Panc1 (cell line): ENCODE data around the gene MAN2A2. TPM values are rescaled to one million over a fixed set of nuclear protein-coding genes. Genes with fewer than 3 reads are reported as not detected.
A peak's percentile ranks its signal among the peaks of the same experiment; 100 is the strongest.
"Not testable (repeated sequence)": the region's sequence is repeated elsewhere in the genome, so short reads cannot be mapped to it uniquely, and the experiment has no call there.

Source experiments
- ATAC-seq: fragments of 200-7000 bp; cut with Tn5 transposase; 2 replicates; pipeline ENCODE4 v1.9.1; 2020; ENCODE audit warnings: mild to moderate bottlenecking, moderate library complexity
- BruUV-seq: library from RNA; stranded (reverse); fragments of 400-500 nt; replicated peaks from 2 replicates; lab custom pipeline; 2021; lab: Mats Ljungman, UMichigan
- CTCF ChIA-PET: fragments of 300-600 bp; sonication (Branson Sonifier 250); formaldehyde crosslinking; loops from one replicate; lab custom pipeline; 2022; ENCODE audit warnings: antibody characterized with exemption; lab: Charles Lee
- POLR2A ChIA-PET: fragments of 300-600 bp; sonication (Branson Sonifier 250); formaldehyde crosslinking; loops from one replicate; lab custom pipeline; 2022; ENCODE audit warnings: antibody characterized with exemption; lab: Charles Lee
- DNase-seq: peaks from one replicate; pipeline ENCODE4 v3.0.0-alpha.2; 2010; ENCODE audit warnings: low read depth, low spot score
- H3K27ac ChIP-seq: 2 replicates; pipeline ENCODE4 v1.5.1; 2011; ENCODE audit warnings: mild to moderate bottlenecking, low read length, inconsistent platforms
- H3K27me3 ChIP-seq: fragments of 200-500 bp; sonication (Bioruptor generic); 2 replicates; pipeline ENCODE4 v1.6.0; 2014; ENCODE audit warnings: low read length, inconsistent platforms; ENCODE audit not compliant: control insufficient read depth, insufficient read depth
- H3K36me3 ChIP-seq: fragments of 200-500 bp; sonication (Bioruptor generic); 2 replicates; pipeline ENCODE4 v1.5.1; 2014; ENCODE audit warnings: inconsistent platforms, mild to moderate bottlenecking, low read length, moderate library complexity; ENCODE audit not compliant: control insufficient read depth, insufficient read depth
- H3K4me1 ChIP-seq: 2 replicates; pipeline ENCODE4 v1.5.1; 2011; ENCODE audit warnings: inconsistent platforms, mild to moderate bottlenecking, low read length, moderate library complexity; ENCODE audit not compliant: control insufficient read depth, insufficient read depth
- H3K4me3 ChIP-seq, 2 experiments: 2 replicates each; pipeline ENCODE4 v1.5.1; 2011 to 2012; ENCODE audit warnings: low read depth in 2 of 2, low read length in 2 of 2, mild to moderate bottlenecking in 2 of 2, inconsistent platforms in 1 of 2, moderate library complexity in 1 of 2
- H3K9me3 ChIP-seq: fragments of 200-500 bp; sonication (Bioruptor generic); 2 replicates; pipeline ENCODE4 v1.5.1; 2014; ENCODE audit warnings: low read depth, mild to moderate bottlenecking, inconsistent platforms, low read length, moderate library complexity; ENCODE audit not compliant: control insufficient read depth, insufficient read depth
- POLR2AphosphoS5 ChIP-seq: IDR thresholded peaks from 2 replicates; pipeline ENCODE4 v1.6.1; 2012; ENCODE audit warnings: mild to moderate bottlenecking, low read depth, low read length, moderate library complexity
- SIN3A ChIP-seq: IDR thresholded peaks from 2 replicates; pipeline ENCODE4 v1.6.1; 2012; ENCODE audit warnings: low read depth, mild to moderate bottlenecking, low read length, moderate library complexity, borderline replicate concordance; ENCODE audit not compliant: insufficient read depth
- TCF7L2 ChIP-seq: IDR thresholded peaks from 2 replicates; pipeline ENCODE4 v1.6.1; 2011; ENCODE audit warnings: mild to moderate bottlenecking, low read depth, low read length, inconsistent platforms
- in situ Hi-C: cut with HindIII; loops from 2 replicates; pipeline ENCODE4 v1.10.0; 2016; ENCODE audit warnings: low sequenced_read_pairs, low pct_unique_long_range_greater_than_20kb
- intact Hi-C: fragments of 100-400 bp; cut with micrococcal nuclease; formaldehyde crosslinking; loops from one replicate; pipeline ENCODE4 v1.10.0; 2022; ENCODE audit not compliant: unreplicated experiment
- total RNA-seq: library from RNA; stranded (reverse); gene quantifications from one replicate; pipeline ENCODE4 v1.2.1, GENCODE V29; 2021; ENCODE audit not compliant: unreplicated experiment
- TF ChIP-seq, protein P1 (sequence below), 2 experiments: IDR thresholded peaks; 2 replicates each; pipeline ENCODE4 v1.6.1; 2011 to 2012; ENCODE audit warnings: low read depth in 2 of 2, control low read depth in 1 of 2, low read length in 1 of 2, mild to moderate bottlenecking in 1 of 2, moderate library complexity in 1 of 2; ENCODE audit not compliant: insufficient read depth in 1 of 2
- TF ChIP-seq, protein P2 (sequence below): fragments of 450-650 bp; IDR thresholded peaks from 2 replicates; pipeline ENCODE4 v1.5.1; 2017; ENCODE audit warnings: mild to moderate bottlenecking

Gene MAN2A2
- total RNA-seq, 1 experiment from 2014 or later = 77.2 TPM

DNA sequence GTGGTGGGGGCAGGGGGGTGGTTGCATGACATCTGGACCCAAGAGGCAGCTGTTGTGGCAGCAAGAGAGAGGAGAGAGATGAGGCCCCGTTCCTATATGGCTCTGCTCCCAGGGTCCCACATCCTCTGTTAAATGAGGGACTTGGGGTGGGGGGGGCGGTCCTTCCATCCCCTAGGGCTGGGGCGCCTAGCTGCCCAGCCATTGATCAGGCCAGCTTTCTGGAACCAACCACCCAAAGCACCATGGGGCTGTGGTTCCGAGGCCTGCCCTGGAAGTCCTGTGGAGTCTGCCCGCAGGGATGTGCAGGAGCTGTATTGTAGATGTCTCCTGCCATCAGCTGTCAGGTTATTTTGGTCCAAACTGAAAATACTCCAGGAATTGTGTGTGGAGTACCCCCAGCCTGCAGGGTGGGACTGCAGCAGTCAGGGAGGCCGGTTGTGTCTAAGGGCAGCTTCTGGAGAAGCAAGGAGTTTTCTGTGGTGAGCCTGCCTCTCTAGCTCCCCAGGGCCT lies 29.6 kb upstream of the MAN2A2 start:
- intact Hi-C loops = no loop called here
- Histone ChIP-seq H3K9me3 (no peaks in the 10 kb centered on the region), H3K27me3 (no peaks in the 10 kb centered on the region), H3K36me3 (peaks cover under 1% of the 10 kb centered on the region; the same call in 1 of the 2 replicates), H3K27ac (peak overlapping the region; percentile 46), H3K4me1 (peaks cover 50% of the 10 kb centered on the region), H3K4me3 (peak overlapping the region; percentile 11 to 74; a peak in 3 of 4 replicates)
- ATAC-seq (peak; percentile 6), DNase-seq (no peak)
- CTCF ChIA-PET = no interaction called here
- POLR2A ChIA-PET = no interaction called here
- BruUV-seq = no TSS peak
- in situ Hi-C loops = no loop called here
- TF ChIP-seq POLR2AphosphoS5 = no peak
- TF ChIP-seq, protein P1, sequence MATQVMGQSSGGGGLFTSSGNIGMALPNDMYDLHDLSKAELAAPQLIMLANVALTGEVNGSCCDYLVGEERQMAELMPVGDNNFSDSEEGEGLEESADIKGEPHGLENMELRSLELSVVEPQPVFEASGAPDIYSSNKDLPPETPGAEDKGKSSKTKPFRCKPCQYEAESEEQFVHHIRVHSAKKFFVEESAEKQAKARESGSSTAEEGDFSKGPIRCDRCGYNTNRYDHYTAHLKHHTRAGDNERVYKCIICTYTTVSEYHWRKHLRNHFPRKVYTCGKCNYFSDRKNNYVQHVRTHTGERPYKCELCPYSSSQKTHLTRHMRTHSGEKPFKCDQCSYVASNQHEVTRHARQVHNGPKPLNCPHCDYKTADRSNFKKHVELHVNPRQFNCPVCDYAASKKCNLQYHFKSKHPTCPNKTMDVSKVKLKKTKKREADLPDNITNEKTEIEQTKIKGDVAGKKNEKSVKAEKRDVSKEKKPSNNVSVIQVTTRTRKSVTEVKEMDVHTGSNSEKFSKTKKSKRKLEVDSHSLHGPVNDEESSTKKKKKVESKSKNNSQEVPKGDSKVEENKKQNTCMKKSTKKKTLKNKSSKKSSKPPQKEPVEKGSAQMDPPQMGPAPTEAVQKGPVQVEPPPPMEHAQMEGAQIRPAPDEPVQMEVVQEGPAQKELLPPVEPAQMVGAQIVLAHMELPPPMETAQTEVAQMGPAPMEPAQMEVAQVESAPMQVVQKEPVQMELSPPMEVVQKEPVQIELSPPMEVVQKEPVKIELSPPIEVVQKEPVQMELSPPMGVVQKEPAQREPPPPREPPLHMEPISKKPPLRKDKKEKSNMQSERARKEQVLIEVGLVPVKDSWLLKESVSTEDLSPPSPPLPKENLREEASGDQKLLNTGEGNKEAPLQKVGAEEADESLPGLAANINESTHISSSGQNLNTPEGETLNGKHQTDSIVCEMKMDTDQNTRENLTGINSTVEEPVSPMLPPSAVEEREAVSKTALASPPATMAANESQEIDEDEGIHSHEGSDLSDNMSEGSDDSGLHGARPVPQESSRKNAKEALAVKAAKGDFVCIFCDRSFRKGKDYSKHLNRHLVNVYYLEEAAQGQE (IDR thresholded peaks at IDR 0.05; ENCODE audit: insufficient read depth in 1 of 2, low read depth in 2 of 2, low read length in 1 of 2) = no peak
- TF ChIP-seq, protein P2, sequence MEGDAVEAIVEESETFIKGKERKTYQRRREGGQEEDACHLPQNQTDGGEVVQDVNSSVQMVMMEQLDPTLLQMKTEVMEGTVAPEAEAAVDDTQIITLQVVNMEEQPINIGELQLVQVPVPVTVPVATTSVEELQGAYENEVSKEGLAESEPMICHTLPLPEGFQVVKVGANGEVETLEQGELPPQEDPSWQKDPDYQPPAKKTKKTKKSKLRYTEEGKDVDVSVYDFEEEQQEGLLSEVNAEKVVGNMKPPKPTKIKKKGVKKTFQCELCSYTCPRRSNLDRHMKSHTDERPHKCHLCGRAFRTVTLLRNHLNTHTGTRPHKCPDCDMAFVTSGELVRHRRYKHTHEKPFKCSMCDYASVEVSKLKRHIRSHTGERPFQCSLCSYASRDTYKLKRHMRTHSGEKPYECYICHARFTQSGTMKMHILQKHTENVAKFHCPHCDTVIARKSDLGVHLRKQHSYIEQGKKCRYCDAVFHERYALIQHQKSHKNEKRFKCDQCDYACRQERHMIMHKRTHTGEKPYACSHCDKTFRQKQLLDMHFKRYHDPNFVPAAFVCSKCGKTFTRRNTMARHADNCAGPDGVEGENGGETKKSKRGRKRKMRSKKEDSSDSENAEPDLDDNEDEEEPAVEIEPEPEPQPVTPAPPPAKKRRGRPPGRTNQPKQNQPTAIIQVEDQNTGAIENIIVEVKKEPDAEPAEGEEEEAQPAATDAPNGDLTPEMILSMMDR = no peak
- TF ChIP-seq SIN3A = no peak
- no peak for TF ChIP-seq TCF7L2

DNA sequence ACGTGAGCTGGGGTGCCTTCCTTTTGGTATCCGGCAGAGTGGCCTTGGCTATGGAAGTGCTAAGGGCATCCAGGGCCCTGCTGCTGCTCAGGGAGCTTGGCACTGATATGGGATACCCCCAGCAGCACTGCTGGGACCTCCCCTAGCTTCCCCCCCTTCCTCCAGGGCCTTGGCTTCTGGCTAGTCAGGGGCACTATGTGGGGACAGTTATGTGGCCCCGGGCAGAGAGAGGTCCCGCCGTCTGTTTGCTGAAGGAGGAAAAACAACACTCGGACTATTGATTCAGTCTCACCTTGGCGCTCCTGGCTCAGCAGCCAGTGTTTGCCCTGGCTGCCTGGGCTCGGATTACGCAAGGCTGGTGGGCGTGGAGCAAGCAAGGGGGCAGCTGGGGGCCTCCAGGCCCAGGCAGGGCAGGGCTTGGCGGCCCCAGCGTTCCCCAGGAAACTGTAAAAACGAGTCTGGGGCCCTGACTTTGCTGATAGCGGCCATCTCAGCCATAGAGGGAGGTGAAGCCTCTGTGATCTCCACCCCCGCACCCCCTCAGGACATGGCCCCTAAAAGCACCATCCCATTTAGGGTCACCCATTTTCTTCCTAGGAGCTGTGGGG lies 29.0 kb upstream of the MAN2A2 start:
- no peak for DNase-seq
- peak overlapping the region; percentile 46 for H3K27ac ChIP-seq
- peaks cover 3% of the 10 kb centered on the region; the same call in 1 of the 2 replicates for H3K36me3 ChIP-seq
- no TSS peak for BruUV-seq
- H3K4me3 ChIP-seq = peak overlapping the region; percentile 11 to 37; a peak in 2 of 4 replicates
- intact Hi-C loops = no loop called here
- TF ChIP-seq POLR2AphosphoS5 = no peak
- TF ChIP-seq SIN3A = no peak
- TF ChIP-seq, protein P2 = no peak
- TF ChIP-seq, protein P1 (IDR thresholded peaks at IDR 0.05; ENCODE audit: insufficient read depth in 1 of 2, low read depth in 2 of 2, low read length in 1 of 2) = no peak
- no peak for TF ChIP-seq TCF7L2
- in situ Hi-C loops = no loop called here
- H3K4me1 ChIP-seq = peaks cover 44% of the 10 kb centered on the region
- ChIA-PET POLR2A (no interaction called here), CTCF (no interaction called here)
- H3K9me3 ChIP-seq = no peaks in the 10 kb centered on the region
- ATAC-seq = peak; percentile 44
- H3K27me3 ChIP-seq = no peaks in the 10 kb centered on the region

DNA sequence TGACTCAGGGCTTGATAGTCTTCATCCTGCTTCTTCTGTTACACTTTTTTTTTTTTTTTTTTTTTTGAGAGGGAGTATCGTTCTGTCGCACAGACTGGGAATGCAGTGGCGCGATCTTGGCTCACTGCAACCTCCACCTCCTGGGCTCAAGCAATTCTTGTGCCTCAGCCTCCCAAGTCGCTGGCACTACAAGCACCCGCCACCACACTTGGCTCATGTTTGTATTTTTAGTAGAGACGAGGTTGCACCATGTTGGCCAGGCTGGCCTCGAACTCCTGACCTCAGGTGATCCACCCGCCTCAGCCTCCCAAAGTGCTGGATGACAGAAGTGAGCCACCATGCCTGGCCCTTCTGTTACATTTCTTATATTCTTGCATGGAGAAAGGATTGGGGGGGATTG lies 28.1 kb upstream of the MAN2A2 start:
- intact Hi-C loops, ATAC-seq, in situ Hi-C loops: not testable (repeated sequence)

More for the DNA sequence above, 28.1 kb upstream of the MAN2A2 start:
- H3K4me3 ChIP-seq, BruUV-seq, POLR2A ChIA-PET, H3K9me3 ChIP-seq, H3K27ac ChIP-seq, CTCF ChIA-PET, DNase-seq, H3K36me3 ChIP-seq, H3K27me3 ChIP-seq: not testable (repeated sequence)
- peaks cover 35% of the 10 kb centered on the region for H3K4me1 ChIP-seq
